ENCODE results near the gene ATRIP.

Gene ATRIP

GRCh38 chr3:48410205-48411040, 36.1 kb upstream of the ATRIP start:
- DNase-seq = no peak

- DNase-seq = no peak
Observed at GRCh38 chr3:48411041-48411588, 35.4 kb upstream of the ATRIP start.

GRCh38 chr3:48411606-48412374, 34.7 kb upstream of the ATRIP start:
- no peak for DNase-seq

GRCh38 chr3:48412375-48413001, 34.0 kb upstream of the ATRIP start:
- DNase-seq = no peak

- DNase-seq = no peak
Observed at GRCh38 chr3:48413086-48413485, 33.5 kb upstream of the ATRIP start.

- DNase-seq = no peak
Observed at GRCh38 chr3:48413611-48414010, 32.9 kb upstream of the ATRIP start.

GRCh38 chr3:48414376-48415250, 31.9 kb upstream of the ATRIP start:
- no peak for DNase-seq

- DNase-seq = no peak
Observed at GRCh38 chr3:48415251-48415953, 31.1 kb upstream of the ATRIP start.

- no peak for DNase-seq
Observed at GRCh38 chr3:48416091-48416505, 30.4 kb upstream of the ATRIP start.

GRCh38 chr3:48416546-48416945, 30.0 kb upstream of the ATRIP start:
- DNase-seq = no peak

GRCh38 chr3:48417529-48418108, 28.9 kb upstream of the ATRIP start:
- no peak for DNase-seq

GRCh38 chr3:48418140-48418539, 28.4 kb upstream of the ATRIP start:
- DNase-seq = no peak

GRCh38 chr3:48418651-48419050, 27.9 kb upstream of the ATRIP start:
- DNase-seq = no peak

- no peak for DNase-seq
Observed at GRCh38 chr3:48419149-48419548, 27.4 kb upstream of the ATRIP start.

GRCh38 chr3:48419597-48419996, 26.9 kb upstream of the ATRIP start:
- DNase-seq = no peak

GRCh38 chr3:48420561-48420960, 26.0 kb upstream of the ATRIP start:
- DNase-seq = no peak

- DNase-seq = no peak
Observed at GRCh38 chr3:48422272-48422671, 24.3 kb upstream of the ATRIP start.

- DNase-seq = no peak
Observed at GRCh38 chr3:48422681-48423080, 23.9 kb upstream of the ATRIP start.

- no peak for DNase-seq
Observed at GRCh38 chr3:48423241-48423882, 23.2 kb upstream of the ATRIP start.

GRCh38 chr3:48423883-48424695, 22.4 kb upstream of the ATRIP start:
- no peak for DNase-seq
